ENCODE results near the gene NFATC2.

- no peak for TF ChIP-seq SIN3A (IDR thresholded peaks at IDR 0.05; ENCODE audit: borderline replicate concordance, insufficient read depth, low read length)
- TF ChIP-seq REST (IDR thresholded peaks at IDR 0.05; ENCODE audit: insufficient read depth in 1 of 2, low read depth in 2 of 2, low read length in 2 of 2) = no peak
- no peak for TF ChIP-seq POLR2AphosphoS5 (IDR thresholded peaks at IDR 0.05; ENCODE audit: low read depth, low read length)
Observed at GRCh38 chr20:51446656-51447055, 95.9 kb downstream of the NFATC2 start.

All from PFSK-1 (cell line).